HG03066 (cell line): ENCODE measurements around the gene IL2RG.

ENCODE experiments used
- ATAC-seq: cut with Tn5 transposase; IDR thresholded peaks from one replicate; pipeline ENCODE4 v1.9.1; 2021; ENCODE audit warnings: low read depth; ENCODE audit not compliant: unreplicated experiment

IL2RG gene

DNA sequence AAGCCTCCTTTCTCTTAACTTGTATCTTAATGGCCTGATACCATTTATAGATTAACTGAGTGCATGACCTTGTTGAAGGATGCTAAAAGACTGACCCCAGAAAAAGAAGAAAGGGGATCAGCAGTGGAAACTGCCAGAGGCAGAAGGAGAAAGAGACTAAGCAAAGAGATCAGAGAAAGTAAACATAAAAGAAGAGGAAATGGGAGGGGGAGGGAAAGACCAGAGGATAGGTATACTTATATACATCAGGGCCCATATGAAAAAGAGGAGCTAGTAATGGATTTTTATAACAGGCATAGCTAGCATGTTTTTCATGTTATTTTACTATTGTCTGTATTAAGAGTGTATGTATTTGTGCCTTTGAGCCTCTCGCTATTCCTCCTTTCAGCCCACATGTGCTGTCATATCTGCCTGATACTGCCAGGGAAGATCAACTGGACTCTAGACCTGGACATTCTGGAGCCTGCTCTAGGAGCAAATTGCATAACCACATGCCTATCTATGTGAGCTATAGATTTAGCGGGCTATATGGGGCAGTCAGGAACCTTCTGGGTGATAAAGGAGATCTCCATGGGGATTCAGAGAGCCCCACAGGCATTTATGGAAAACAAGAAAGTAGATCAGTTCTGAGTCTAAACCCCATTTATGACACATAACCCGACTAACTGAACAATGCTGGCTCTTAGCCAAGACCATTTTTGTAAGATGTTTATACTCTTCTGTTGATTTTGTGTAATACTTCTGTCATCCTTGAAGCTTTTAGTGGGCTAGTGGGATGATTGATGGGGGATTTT is 29.9 kb downstream of the IL2RG start:
- no peak for ATAC-seq

DNA sequence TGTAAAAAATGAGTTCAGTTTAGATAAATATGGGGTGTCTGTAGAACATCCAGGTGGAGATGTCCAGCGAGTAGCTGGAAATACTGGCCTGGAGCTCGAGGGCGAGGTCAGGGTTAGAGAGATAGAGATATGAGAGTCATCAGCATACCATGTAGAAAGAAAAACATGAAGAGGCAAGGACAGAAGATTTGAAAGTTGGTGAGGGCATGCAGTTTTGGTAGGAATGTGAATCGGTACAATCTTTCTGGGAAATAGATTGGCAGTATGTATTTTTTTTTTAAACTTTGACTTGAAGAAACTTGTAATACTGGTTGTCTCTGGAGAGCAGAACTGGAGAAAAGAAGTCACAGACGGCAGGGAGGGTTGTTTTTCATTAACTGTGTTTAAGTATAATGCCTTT is 40.8 kb downstream of the IL2RG start:
- ATAC-seq: no peak

DNA sequence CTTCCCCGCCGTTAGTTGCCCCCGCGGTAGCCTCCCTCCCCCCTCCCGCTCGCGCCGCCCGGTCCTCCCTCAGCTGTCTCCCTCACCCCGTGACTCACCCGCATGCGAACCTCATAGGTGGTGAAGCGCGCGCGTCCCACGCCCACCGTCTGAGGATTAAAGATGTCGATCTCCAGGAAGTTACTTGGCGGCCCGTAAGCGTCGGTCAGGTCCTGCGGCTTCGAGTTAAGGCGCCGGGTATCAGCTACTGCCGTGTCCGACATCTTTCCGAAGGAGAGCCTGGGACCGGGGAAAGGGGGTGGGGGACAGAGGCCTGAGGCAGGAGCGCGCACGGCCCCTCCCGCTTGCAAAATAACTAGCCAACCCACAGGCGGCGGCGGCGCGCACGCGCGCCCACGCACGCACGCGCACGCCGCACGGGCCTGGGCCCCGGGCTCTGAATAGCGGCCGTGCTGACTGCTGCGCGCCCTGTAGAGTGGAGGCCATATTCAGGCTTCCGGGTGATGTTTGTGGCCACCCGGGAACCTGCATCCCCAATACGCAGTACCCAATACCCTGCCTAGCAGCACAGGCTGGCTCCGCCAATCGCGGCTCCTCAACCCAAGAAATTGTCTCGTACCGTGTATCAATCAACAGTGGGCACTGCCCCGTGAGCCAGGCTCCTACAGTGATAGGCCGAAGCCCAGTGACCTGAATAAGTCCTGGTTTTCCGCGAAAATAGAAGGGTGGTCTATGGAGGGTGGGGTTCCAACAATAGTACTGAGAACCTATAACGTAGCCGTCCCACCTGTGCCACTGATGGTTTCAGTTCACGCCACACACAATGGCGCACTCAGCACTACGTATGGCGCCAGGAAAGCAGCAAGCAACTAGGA is 43.1 kb downstream of the IL2RG start, which contains the start of gene SNX12:
Gene SNX12, minus strand, starts transcription at position 291 of the 875 bp plus-strand sequence. Its CDS starts 28 bp downstream, at position 263.
- peak; percentile 94 for ATAC-seq

DNA sequence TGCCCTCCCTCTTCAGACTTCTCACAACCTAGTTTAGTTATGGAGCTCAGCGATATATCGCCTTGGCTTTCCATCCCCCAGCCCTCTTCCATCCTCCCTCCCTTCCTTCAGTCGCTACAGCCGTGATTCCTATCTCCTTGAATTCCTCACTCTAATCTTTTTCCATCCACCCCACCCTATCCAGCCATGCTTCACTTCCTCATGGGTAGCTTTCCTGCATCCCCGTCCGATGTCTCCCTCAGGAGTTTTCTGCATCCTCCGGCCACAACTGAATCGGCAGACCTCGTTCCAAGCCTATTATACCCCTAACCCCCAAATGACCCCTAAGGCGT is 43.7 kb downstream of the IL2RG start:
- ATAC-seq: peak; percentile 4

DNA sequence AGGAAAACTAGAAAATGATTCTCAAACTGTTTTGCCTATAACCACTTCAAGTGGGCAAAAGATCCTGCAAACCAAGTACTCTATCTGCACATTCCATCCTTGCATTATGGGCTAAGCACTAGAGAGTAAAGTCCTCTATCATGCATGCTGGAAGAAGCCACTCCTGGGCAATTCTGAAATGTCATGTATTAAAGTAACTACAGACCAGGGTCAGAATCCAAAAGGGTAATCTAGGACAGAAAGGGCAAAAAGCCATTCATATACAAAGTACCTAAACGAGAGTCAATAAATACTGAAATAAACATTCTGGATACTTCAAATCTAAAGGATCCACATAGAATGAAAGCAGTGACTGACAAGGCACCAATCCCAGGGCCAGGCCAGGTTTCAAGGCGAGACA is 44.3 kb downstream of the IL2RG start:
- no peak for ATAC-seq

DNA sequence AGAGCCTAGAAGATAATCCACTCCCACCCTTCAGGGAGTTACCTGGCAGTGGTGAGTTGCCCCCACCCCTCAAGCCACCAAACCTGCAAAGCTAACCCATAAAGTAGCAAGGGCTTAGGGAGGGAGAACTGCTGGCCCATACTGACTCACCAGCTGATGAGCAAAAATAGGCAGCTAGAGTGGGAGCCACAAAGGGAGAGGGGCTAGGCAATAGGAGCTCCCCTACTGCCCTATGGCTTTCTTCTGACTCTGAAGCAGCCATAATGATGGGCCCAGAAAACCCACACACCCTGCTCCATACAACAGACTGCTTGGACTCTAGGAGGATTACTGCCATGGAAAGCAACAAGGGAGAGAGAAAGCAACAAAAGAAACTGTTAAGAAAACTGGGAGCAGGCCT is 51.2 kb downstream of the IL2RG start:
- ATAC-seq: no peak

DNA sequence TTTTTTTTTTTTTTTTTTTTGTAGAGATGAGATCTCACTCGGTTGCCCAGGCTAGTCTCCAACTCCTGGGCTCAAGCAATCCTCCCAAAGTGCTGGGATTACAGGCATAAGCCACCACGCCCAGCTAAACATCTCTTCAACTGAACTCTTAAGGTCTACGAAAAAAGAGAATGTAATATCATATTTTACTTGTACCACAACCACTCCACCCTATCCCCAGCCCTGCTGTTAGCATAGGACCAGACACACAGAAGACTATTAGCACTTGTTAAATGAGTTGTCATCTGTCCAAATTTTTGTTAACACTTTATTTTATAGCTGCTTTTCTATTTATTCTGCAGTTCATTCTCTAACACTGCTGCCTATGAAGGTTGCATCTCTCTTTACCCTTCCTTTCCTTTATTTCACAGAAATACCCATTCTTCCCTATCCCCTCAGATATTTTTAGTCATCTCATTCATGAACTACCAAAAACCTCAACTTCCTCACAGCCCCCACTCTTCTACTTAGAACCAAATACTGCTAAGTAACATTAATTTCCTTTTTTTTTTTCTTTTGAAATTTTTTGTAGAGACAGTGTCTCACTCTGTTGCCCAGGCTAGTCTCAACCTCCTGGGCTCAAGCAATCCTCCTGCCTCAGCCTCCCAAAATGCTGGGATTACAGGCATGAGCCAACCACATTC is 53.4 kb downstream of the IL2RG start:
- ATAC-seq: no peak
